H1 (cell line): ENCODE data around the gene TWNK. TPM values are rescaled to one million over a fixed set of nuclear protein-coding genes. Genes with fewer than 3 reads are reported as not detected.

Source experiments
- ATF2 ChIP-seq: IDR thresholded peaks from 2 replicates; pipeline ENCODE4 v1.6.1; 2012; ENCODE audit warnings: low read length, inconsistent platforms
- ATF3 ChIP-seq: IDR thresholded peaks from 2 replicates; pipeline ENCODE4 v1.6.1; 2011; ENCODE audit warnings: low read depth, mild to moderate bottlenecking, low read length; ENCODE audit not compliant: insufficient read depth
- BCL11A ChIP-seq, 2 experiments: IDR thresholded peaks; one replicate each; pipeline ENCODE4 v1.6.1; 2011; ENCODE audit warnings: low read depth in 2 of 2, low read length in 2 of 2, mild to moderate bottlenecking in 2 of 2
- CBX8 ChIP-seq: fragments of 300-800, 300-1000 bp; sonication (generic); IDR thresholded peaks from 2 replicates; pipeline ENCODE4 v1.7.1; 2016; ENCODE audit warnings: low read depth, low read length, borderline replicate concordance
- CREB1 ChIP-seq: IDR thresholded peaks from 2 replicates; pipeline ENCODE4 v1.6.1; 2012; ENCODE audit warnings: inconsistent platforms
- JUN ChIP-seq: IDR thresholded peaks from 2 replicates; pipeline ENCODE4 v1.6.1; 2011; ENCODE audit warnings: low read depth, mild to moderate bottlenecking, improper control_type of control experiment, low read length
- KDM1A ChIP-seq: fragments of 200-600, 300-600 bp; sonication (generic); IDR thresholded peaks from 2 replicates; pipeline ENCODE4 v1.7.1; 2016; ENCODE audit warnings: mild to moderate bottlenecking, low read length, borderline replicate concordance
- KDM4A ChIP-seq: IDR thresholded peaks from one replicate; pipeline ENCODE4 v1.7.1; 2012; ENCODE audit warnings: low read depth, mild to moderate bottlenecking, moderate library complexity, low read length, inconsistent platforms; ENCODE audit not compliant: severe bottlenecking
- PHF8 ChIP-seq: fragments of 200-600 bp; sonication (generic); conservative IDR thresholded peaks from 2 replicates; pipeline ENCODE4 v1.7.1; 2012; ENCODE audit warnings: low read depth, mild to moderate bottlenecking, inconsistent platforms, low read length, moderate library complexity
- POLR2A ChIP-seq, 2 experiments: IDR thresholded peaks; 1 replicate in 1 of 2; 2 replicates in 1 of 2; pipeline ENCODE4 v1.6.1; 2011; ENCODE audit warnings: low read depth in 2 of 2, low read length in 2 of 2, mild to moderate bottlenecking in 2 of 2; ENCODE audit errors: control extremely low read depth in 1 of 2
- POLR2AphosphoS5 ChIP-seq: IDR thresholded peaks from 2 replicates; pipeline ENCODE4 v1.6.1; 2011; ENCODE audit warnings: low read depth, low read length
- RXRA ChIP-seq: IDR thresholded peaks from 2 replicates; pipeline ENCODE4 v1.6.1; 2011; ENCODE audit warnings: low read depth, mild to moderate bottlenecking, low read length, moderate library complexity; ENCODE audit not compliant: insufficient read depth
- TAF7 ChIP-seq: optimal IDR thresholded peaks from 2 replicates; pipeline ENCODE3; 2011; ENCODE audit warnings: low read depth, mild to moderate bottlenecking, inconsistent platforms, low read length, moderate library complexity, borderline replicate concordance
- TBP ChIP-seq: IDR thresholded peaks from 2 replicates; pipeline ENCODE4 v1.6.1; 2011; ENCODE audit warnings: low read depth, low read length, improper control_type of control experiment
- USF2 ChIP-seq: IDR thresholded peaks from 2 replicates; pipeline ENCODE4 v1.6.1; 2011; ENCODE audit warnings: low read length, improper control_type of control experiment
- ZNF274 ChIP-seq: IDR thresholded peaks from 2 replicates; pipeline ENCODE4 v1.7.0; 2012; ENCODE audit warnings: low read length, borderline replicate concordance; ENCODE audit errors: extremely low read depth
- polyA plus RNA-seq, 7 experiments: library from polyadenylated mRNA; depleted of rRNA in 3 of 7; stranded (reverse) in 5 of 7; unstranded in 2 of 7; fragments of >200 nt in 5 of 7; fragments of 200-250 nt in 2 of 7; gene quantifications; 1 replicate in 5 of 7; 2 replicates in 1 of 7; 4 replicates in 1 of 7; pipeline versions ENCODE4 v1.2.1 to v1.2.3, GENCODE V29; 2011 to 2013; ENCODE audit warnings: missing spikeins in 2 of 7, mixed read lengths in 2 of 7
- total RNA-seq: library from RNA; stranded (reverse); fragmentation: NEBNext Ultra II Directional; extraction: Animal tissue kit (Norgen Biotek cat#: 25700); gene quantifications from 2 replicates; pipeline ENCODE4 v1.2.1, GENCODE V29; 2021

The TWNK gene
- total and polyA plus RNA-seq, 2 of the 8 experiments (the other 6 are each of a cell fraction or from before 2014, with no cell fraction given): 15.4 to 32.5 TPM

- TF ChIP-seq CBX8: no peak
- TF ChIP-seq RXRA: no peak
- no peak for TF ChIP-seq ATF2
- peak; percentile 12; the same call in 1 of the 2 replicates for TF ChIP-seq CREB1
- no peak for TF ChIP-seq ZNF274
- peak; percentile 48; the same call in 1 of the 2 replicates for TF ChIP-seq POLR2AphosphoS5
- peak; percentile 72 for TF ChIP-seq KDM4A
- TF ChIP-seq USF2: peak; percentile 84
- peak; percentile 51 for TF ChIP-seq ATF3
- TF ChIP-seq PHF8: peak; percentile 32
- no peak for TF ChIP-seq JUN
- peak; percentile 45; the same call in 1 of the 2 replicates for TF ChIP-seq TBP
- no peak for TF ChIP-seq TAF7
- TF ChIP-seq BCL11A (IDR thresholded peaks at IDR 0.05; ENCODE audit: low read depth in 2 of 2, low read length in 2 of 2): no peak
- TF ChIP-seq POLR2A (IDR thresholded peaks at IDR 0.05; ENCODE audit: control extremely low read depth in 1 of 2, low read depth in 2 of 2, low read length in 2 of 2): peak in 1 of 2 experiments; percentile 68; a peak in 2 of 3 replicates
- no peak for TF ChIP-seq KDM1A
- TF ChIP-seq, all 59 proteins: peak for 12
Measured at GRCh38 chr10:100996678-100997359, 9.5 kb downstream of the TWNK start (continued).
